Glutamatergic neuron (in vitro differentiated cells): ENCODE results near the gene TMEM134. TPM values are rescaled to one million over a fixed set of nuclear protein-coding genes. Genes with fewer than 3 reads are reported as not detected.

Experiments used
- DNase-seq: peaks from one replicate; pipeline ENCODE4 v3.0.0; 2022
- H3K27ac Mint-ChIP-seq: one replicate; pipeline ENCODE4 v1.8.0; 2020; ENCODE audit warnings: mild to moderate bottlenecking, mixed read lengths, inconsistent platforms; ENCODE audit not compliant: unreplicated experiment
- H3K27me3 Mint-ChIP-seq: one replicate; pipeline ENCODE4 v1.8.0; 2020; ENCODE audit warnings: mild to moderate bottlenecking, moderate library complexity, mixed read lengths, inconsistent platforms; ENCODE audit not compliant: unreplicated experiment
- H3K36me3 Mint-ChIP-seq: one replicate; pipeline ENCODE4 v1.8.0; 2020; ENCODE audit warnings: mild to moderate bottlenecking, mixed read lengths, inconsistent platforms; ENCODE audit not compliant: unreplicated experiment
- H3K4me1 Mint-ChIP-seq: one replicate; pipeline ENCODE4 v1.8.0; 2020; ENCODE audit warnings: mild to moderate bottlenecking, low read depth, mixed read lengths, inconsistent platforms; ENCODE audit not compliant: unreplicated experiment
- H3K4me3 Mint-ChIP-seq: one replicate; pipeline ENCODE4 v1.8.0; 2020; ENCODE audit warnings: mild to moderate bottlenecking, mixed read lengths, inconsistent platforms; ENCODE audit not compliant: unreplicated experiment
- H3K9me3 Mint-ChIP-seq: one replicate; pipeline ENCODE4 v1.8.0; 2020; ENCODE audit warnings: mild to moderate bottlenecking, moderate library complexity, mixed read lengths, inconsistent platforms; ENCODE audit not compliant: unreplicated experiment
- CTCF ChIP-seq: fragments of 200-600 bp; sonication (generic); IDR thresholded peaks from one replicate; pipeline ENCODE4 v1.5.0; 2021; ENCODE audit not compliant: partially characterized antibody, unreplicated experiment
- total RNA-seq: library from RNA; stranded (reverse); fragmentation: NEBNext Ultra II Directional; extraction: Animal tissue kit (Norgen Biotek cat#: 25700); gene quantifications from one replicate; pipeline ENCODE4 v1.2.1, GENCODE V29; 2021; ENCODE audit not compliant: unreplicated experiment

Gene TMEM134
- total RNA-seq, 1 donor from 2014 or later = 41.9 TPM

DNA sequence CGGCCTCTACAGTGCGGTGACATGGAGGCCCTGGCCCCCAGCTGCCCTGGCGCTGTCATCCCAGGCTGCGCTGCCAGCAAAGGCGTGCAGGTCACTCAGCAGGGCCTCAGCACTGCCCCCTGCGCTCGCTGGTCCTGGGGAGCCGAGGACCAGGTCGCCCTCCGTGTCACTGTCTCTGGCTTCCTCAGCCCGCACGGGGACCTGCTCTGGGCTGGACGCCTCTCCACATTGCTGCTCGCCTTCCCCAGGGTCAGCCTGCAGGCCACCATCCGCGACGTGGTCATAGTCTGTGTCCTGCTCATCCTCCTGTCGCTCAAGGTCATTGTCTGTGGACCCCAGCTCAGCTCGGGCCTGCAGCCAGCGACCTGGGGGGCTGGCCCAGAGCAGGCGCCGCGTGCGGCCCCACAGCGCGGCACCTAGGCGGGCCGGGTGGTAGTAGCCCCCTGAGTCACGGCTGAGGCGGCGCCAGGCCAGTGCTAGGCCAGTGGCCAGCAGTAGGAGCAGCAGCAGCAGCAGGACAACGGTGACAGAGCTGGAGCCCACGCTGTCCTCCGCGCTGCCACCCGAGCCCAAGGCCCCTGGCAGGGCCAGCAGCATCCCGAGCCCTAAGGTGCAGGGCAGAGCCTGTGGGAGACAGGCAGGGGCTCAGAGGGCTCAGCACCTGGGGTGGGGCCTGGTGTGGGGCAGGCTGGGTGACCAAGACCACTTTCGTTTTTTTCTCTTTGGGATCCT is 33.2 kb downstream of the TMEM134 start:
- H3K27ac Mint-ChIP-seq = peak overlapping the region; percentile 87
- H3K4me3 Mint-ChIP-seq = no peak overlapping the region
- H3K36me3 Mint-ChIP-seq = no peaks in the 10 kb centered on the region
- peaks cover 12% of the 10 kb centered on the region for H3K27me3 Mint-ChIP-seq
- peaks cover 3% of the 10 kb centered on the region for H3K9me3 Mint-ChIP-seq
- no peak for TF ChIP-seq CTCF
- H3K4me1 Mint-ChIP-seq = peaks cover 7% of the 10 kb centered on the region
- no peak for DNase-seq

GRCh38 chr11:67435031-67435726 is 33.9 kb downstream of the TMEM134 start:
- peaks cover 12% of the 10 kb centered on the region for H3K27me3 Mint-ChIP-seq

DNA sequence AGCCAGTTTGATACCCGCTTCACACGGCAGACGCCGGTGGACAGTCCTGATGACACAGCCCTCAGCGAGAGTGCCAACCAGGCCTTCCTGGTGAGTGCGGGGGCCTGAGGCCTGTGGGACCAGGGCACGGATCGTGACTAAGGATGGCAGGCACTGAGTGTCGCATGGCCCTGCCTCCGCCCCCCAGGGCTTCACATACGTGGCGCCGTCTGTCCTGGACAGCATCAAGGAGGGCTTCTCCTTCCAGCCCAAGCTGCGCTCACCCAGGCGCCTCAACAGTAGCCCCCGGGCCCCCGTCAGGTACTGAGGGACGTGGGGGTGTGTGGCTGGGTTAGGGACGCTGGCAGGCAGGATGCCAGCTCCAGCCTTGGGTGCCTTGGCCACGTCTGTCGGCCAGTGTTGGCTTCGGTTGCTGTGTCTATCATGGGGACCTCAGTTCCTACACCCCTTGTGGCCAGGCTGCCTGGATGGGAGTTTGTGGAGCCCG is 34.6 kb downstream of the TMEM134 start:
- Mint-ChIP-seq H3K36me3 (no peaks in the 10 kb centered on the region), H3K4me1 (peaks cover 7% of the 10 kb centered on the region), H3K27me3 (peaks cover 8% of the 10 kb centered on the region), H3K27ac (no peak overlapping the region), H3K9me3 (peaks cover 3% of the 10 kb centered on the region), H3K4me3 (no peak overlapping the region)
- DNase-seq = no peak
- no peak for TF ChIP-seq CTCF

More at GRCh38 chr11:67435031-67435726, 33.9 kb downstream of the TMEM134 start:
- no peak for DNase-seq
- Mint-ChIP-seq H3K36me3 (no peaks in the 10 kb centered on the region), H3K4me1 (peaks cover 7% of the 10 kb centered on the region), H3K9me3 (peaks cover 3% of the 10 kb centered on the region), H3K4me3 (no peak overlapping the region), H3K27ac (no peak overlapping the region)
- no peak for TF ChIP-seq CTCF

DNA sequence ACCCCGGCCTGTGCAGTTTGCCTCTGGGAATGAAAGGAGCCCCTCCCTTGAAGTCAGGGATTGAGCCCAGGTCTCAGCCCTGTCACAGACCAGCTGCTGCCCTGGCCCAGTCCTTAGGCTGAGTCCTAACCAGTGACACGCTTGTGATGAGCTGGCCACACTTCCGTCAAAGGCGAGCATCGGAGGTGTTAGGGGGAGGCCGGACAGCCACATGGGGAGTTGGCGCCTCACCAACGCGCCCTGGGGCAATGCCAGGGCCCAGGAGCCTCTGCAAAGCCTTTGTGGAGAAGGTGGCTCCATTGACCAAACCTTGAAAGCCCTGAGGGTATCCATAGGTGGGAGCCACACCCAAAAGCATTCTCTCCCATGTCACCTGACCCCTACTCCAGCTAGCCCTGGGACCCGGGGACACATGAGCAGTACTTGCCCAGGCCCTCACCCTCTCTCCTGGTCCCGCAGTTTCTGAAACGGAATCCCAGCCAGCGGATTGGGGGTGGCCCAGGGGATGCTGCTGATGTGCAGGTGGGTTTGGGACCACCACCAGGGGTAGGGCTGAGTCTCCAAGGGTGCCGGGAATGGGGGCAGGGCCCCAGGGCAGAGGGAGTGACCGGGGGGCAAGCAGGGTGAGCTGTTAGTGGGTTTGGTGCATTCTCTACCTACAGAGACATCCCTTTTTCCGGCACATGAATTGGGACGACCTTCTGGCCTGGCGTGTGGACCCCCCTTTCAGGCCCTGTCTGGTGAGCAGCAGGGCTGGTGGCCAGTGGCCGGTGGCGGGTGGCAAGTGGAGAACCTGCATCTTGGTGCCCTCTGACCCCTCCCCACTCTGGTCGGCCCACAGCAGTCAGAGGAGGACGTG is 35.3 kb downstream of the TMEM134 start:
- Mint-ChIP-seq H3K4me3 (no peak overlapping the region), H3K4me1 (peaks cover 7% of the 10 kb centered on the region), H3K9me3 (peaks cover 3% of the 10 kb centered on the region), H3K27me3 (peaks cover 8% of the 10 kb centered on the region), H3K36me3 (no peaks in the 10 kb centered on the region), H3K27ac (no peak overlapping the region)
- no peak for TF ChIP-seq CTCF
- no peak for DNase-seq
